MM.1S (cell line): ENCODE results near the gene KLC1.

ENCODE experiments used
- CTCF ChIP-seq: fragments of 300-600 bp; sonication (generic); IDR thresholded peaks from 2 replicates; pipeline ENCODE4 v1.5.1; 2016; ENCODE audit warnings: antibody characterized with exemption, low read length, mixed read lengths
- EZH2 ChIP-seq: fragments of 300-600 bp; sonication (generic); optimal IDR thresholded peaks from 2 replicates; pipeline ENCODE3; 2017; ENCODE audit warnings: low read depth, mild to moderate bottlenecking, antibody characterized with exemption, low read length, mixed read lengths

- TF ChIP-seq CTCF = no peak
- no peak for TF ChIP-seq EZH2
These were observed at the start of gene KLC1 for GRCh38 chr14:103628684-103629502.
